HG02840 (cell line): Measurements from ENCODE around the gene PIP4K2C.
A peak's percentile ranks its signal among the peaks of the same experiment; 100 is the strongest.

ENCODE experiments used
- ATAC-seq: cut with Tn5 transposase; IDR thresholded peaks from one replicate; pipeline ENCODE4 v1.9.1; 2021; ENCODE audit warnings: mild to moderate bottlenecking, moderate library complexity, moderate number of reproducible peaks; ENCODE audit not compliant: unreplicated experiment, low FRiP score

Gene PIP4K2C

GRCh38 chr12:57590864-57591781 lies at the start of gene PIP4K2C:
TSS of gene PIP4K2C (plus strand) at chr12:57591192. CDS start at chr12:57591290, 98 bp downstream.
- ATAC-seq: peak; percentile 89

GRCh38 chr12:57541717-57542116 lies 49.3 kb upstream of the PIP4K2C start:
- ATAC-seq: no peak

GRCh38 chr12:57543581-57543980 lies 47.4 kb upstream of the PIP4K2C start:
- ATAC-seq: no peak

GRCh38 chr12:57545809-57546437 lies 45.1 kb upstream of the PIP4K2C start:
- no peak for ATAC-seq

GRCh38 chr12:57546438-57547287 lies 44.3 kb upstream of the PIP4K2C start, which contains the start of gene DCTN2:
TSS of gene DCTN2 (minus strand) at chr12:57547192. CDS start at chr12:57547063, 129 bp downstream.
- ATAC-seq: peak; percentile 97

- ATAC-seq: no peak
Observed at GRCh38 chr12:57547288-57548012, 43.5 kb upstream of the PIP4K2C start.

- no peak for ATAC-seq
Observed at GRCh38 chr12:57548013-57548315, 43.0 kb upstream of the PIP4K2C start.

- ATAC-seq: no peak
Observed at GRCh38 chr12:57548488-57548887, 42.5 kb upstream of the PIP4K2C start.

- ATAC-seq: no peak
Observed at GRCh38 chr12:57549203-57549908, 41.6 kb upstream of the PIP4K2C start.

- ATAC-seq: no peak
Observed at GRCh38 chr12:57549909-57550640, 40.9 kb upstream of the PIP4K2C start, which contains the start of gene KIF5A. TSS of gene KIF5A (plus strand) at chr12:57550044. CDS start at chr12:57550272, 228 bp downstream.

GRCh38 chr12:57550641-57551549 lies 40.1 kb upstream of the PIP4K2C start:
- ATAC-seq: no peak

GRCh38 chr12:57551637-57552305 lies 39.2 kb upstream of the PIP4K2C start:
- no peak for ATAC-seq

- no peak for ATAC-seq
Observed at GRCh38 chr12:57552306-57552651, 38.7 kb upstream of the PIP4K2C start.

- ATAC-seq: no peak
Observed at GRCh38 chr12:57552835-57553313, 38.1 kb upstream of the PIP4K2C start.

- no peak for ATAC-seq
Observed at GRCh38 chr12:57553343-57554202, 37.4 kb upstream of the PIP4K2C start.

GRCh38 chr12:57554453-57554852 lies 36.5 kb upstream of the PIP4K2C start:
- ATAC-seq: no peak
